Heart left ventricle (tissue), 16 donors: ENCODE measurements around the gene IL17RC. TPM values are rescaled to one million over a fixed set of nuclear protein-coding genes. Genes with fewer than 3 reads are reported as not detected.
A peak's percentile ranks its signal among the peaks of the same experiment; 100 is the strongest.

Experiments
- ATAC-seq, 4 donors: fragments of 200-7000 bp; cut with Tn5 transposase; one replicate each; pipeline ENCODE4 v1.9.1; 2020 to 2022; ENCODE audit warnings: moderate library complexity in 4 of 4, mild to moderate bottlenecking in 3 of 4, moderate number of reproducible peaks in 1 of 4
- DNase-seq, 5 donors: peaks; one replicate each; pipeline ENCODE4 v3.0.0-alpha.2; 2020
- H3K27ac ChIP-seq, 12 donors: fragments of 200-600 bp; sonication (generic) in 4 of 12; one replicate each; pipeline versions ENCODE4 v1.5.0 to v1.8.0; 2016 to 2022; ENCODE audit warnings: mild to moderate bottlenecking in 2 of 12
- H3K27me3 ChIP-seq, 9 donors: fragments of 200-600 bp; sonication (generic) in 2 of 9; one replicate each; pipeline versions ENCODE4 v1.5.1 to v1.8.0; 2016 to 2022; ENCODE audit warnings: mild to moderate bottlenecking in 3 of 9
- H3K36me3 ChIP-seq, 9 donors: fragments of 200-600 bp; sonication (generic) in 2 of 9; one replicate each; pipeline versions ENCODE4 v1.5.0 to v1.8.0; 2018 to 2022; ENCODE audit warnings: mild to moderate bottlenecking in 2 of 9
- H3K4me1 ChIP-seq, 12 donors: fragments of 200-600 bp; sonication (generic) in 4 of 12; one replicate each; pipeline versions ENCODE4 v1.5.0 to v1.8.0; 2016 to 2022; ENCODE audit warnings: mild to moderate bottlenecking in 3 of 12
- H3K4me3 ChIP-seq, 12 donors: fragments of 200-600 bp; sonication (generic) in 4 of 12; one replicate each; pipeline versions ENCODE4 v1.5.0 to v1.8.0; 2017 to 2022; ENCODE audit warnings: mild to moderate bottlenecking in 9 of 12, moderate library complexity in 4 of 12
- H3K9me3 ChIP-seq, 12 donors: fragments of 200-600 bp; sonication (generic) in 4 of 12; one replicate each; pipeline versions ENCODE4 v1.5.0 to v1.8.0; 2016 to 2022; ENCODE audit warnings: mild to moderate bottlenecking in 1 of 12
- CTCF ChIP-seq, 12 donors: fragments of 200-600 bp; sonication (generic) in 4 of 12; IDR thresholded peaks; one replicate each; pipeline versions ENCODE4 v1.5.0 to v1.8.0; 2018 to 2022; ENCODE audit warnings: antibody characterized with exemption in 12 of 12, mild to moderate bottlenecking in 5 of 12
- POLR2A ChIP-seq, 2 donors: fragments of 450-650 bp; IDR thresholded peaks; one replicate each; pipeline ENCODE4 v1.6.1; 2017; ENCODE audit warnings: antibody characterized with exemption in 2 of 2, mild to moderate bottlenecking in 2 of 2, moderate library complexity in 2 of 2
- WGBS, 4 donors: extraction: QIAGEN DNeasy Blood & Tissue Kit in 2 of 4; methylation state at CpG; one replicate each; pipeline versions ENCODE4 v1.1.5 to v1.1.7; 2013 to 2018; 5-methylcytosine and 5-hydroxymethylcytosine counted together
- intact Hi-C, 10 donors: fragments of 100-400 bp; cut with DNase I; formaldehyde crosslinking; loops; one replicate each; pipeline versions ENCODE4 v1.11.1 to v1.14.2; 2022
- polyA plus RNA-seq, 2 donors: library from polyadenylated mRNA; stranded (reverse); fragments of 200-250 nt; gene quantifications; one replicate each; pipeline ENCODE4 v1.2.3, GENCODE V29; 2013
- total RNA-seq, 9 donors: library from RNA; depleted of rRNA in 2 of 9; stranded (reverse); fragments of >200 nt in 2 of 9; fragmentation: NEBNext Ultra II Directional in 3 of 9; extraction: Animal tissue kit (Norgen Biotek cat#: 25700) in 3 of 9; gene quantifications; one replicate each; pipeline versions ENCODE4 v1.1.0 to v1.2.4, GENCODE V29; 2016 to 2023
- donor health status: ischemic (EF 13 %, LVEDD 7.1; RV severe dilation, severe dysfunction).
- donor health status: healthy with polysubstance abuse.
- donor health status: DM: no; HTN: yes; CAD: no.
- donor health status: DM: no; HTN: no; CAD: no.
- donor health status: ischemic (EF 25% LVEDD 6.9; RV normal size, moderate dysfunction).
- donor health status: ischemic (EF 25% LVEDD 5.7; RV mildly dilated, moderate dysfunction).
- donor health status: healthy.
- donor health status: DM: yes; HTN: yes; CAD: no.
- donor health status: ischemic (EF 35%, LVEDD 5.7; RV mildly dilated, moderate dysfunction).
- donor health status: nonischemic (EF 11% LVEDD 7.7; RV severe dilation, severe dysfunction).
- donor health status: DM: yes; HTN: yes; CAD: no.
- donor health status: PGD.
- donor health status: ischemic (EF 29% LVEDD 5.4; RV normal size, mild dysfunction).
- donor health status: nonischemic (EF 23%, LVEDD 6.1; RV moderate dilation, normal function).

Gene IL17RC
- total and polyA plus RNA-seq, 11 donors, result 20.6 to 45.3 (median 30.9) TPM

GRCh38 chr3:9914011-9914410 lies 2.9 kb upstream of the IL17RC start:
- no peak overlapping the region for H3K4me3 ChIP-seq
- H3K27ac ChIP-seq, result peak overlapping the region in 1 of 12 donors; percentile 96
- DNase-seq, result no peak
- H3K9me3 ChIP-seq, result no peaks in the 10 kb centered on the region
- peaks cover 0 to 5% (median 0%) of the 10 kb centered on the region in 9 donors for H3K36me3 ChIP-seq
- H3K27me3 ChIP-seq, result no peaks in the 10 kb centered on the region
- WGBS, 4 donors, result 69 to 78% (median 75%) methylated on average over 1 of the region's 1 CpG
- ATAC-seq, result no peak
- intact Hi-C loops, result loop anchor here in 3 of 10 donors (2.0 to 10.0 kb wide), 4 partner anchors 21 to 119 kb away; partner anchors contain the start of genes ARPC4 (in 1 of the 3), RPUSD3 (in 1 of the 3) and TADA3 (in 1 of the 3)
- no peak for TF ChIP-seq CTCF (IDR thresholded peaks at IDR 0.05)
- no peak for TF ChIP-seq POLR2A (IDR thresholded peaks at IDR 0.05)
- H3K4me1 ChIP-seq, result peaks cover 4 to 42% (median 30%) of the 10 kb centered on the region in 12 donors

GRCh38 chr3:9914559-9915253 lies 2.2 kb upstream of the IL17RC start:
- Histone ChIP-seq H3K27me3 (no peaks in the 10 kb centered on the region), H3K4me1 (peaks cover 4 to 42% (median 30%) of the 10 kb centered on the region in 12 donors), H3K27ac (peak overlapping the region; percentile 73 to 96 (median 91)), H3K9me3 (no peaks in the 10 kb centered on the region), H3K36me3 (peaks cover 0 to 5% (median 0%) of the 10 kb centered on the region in 9 donors), H3K4me3 (peak overlapping the region; percentile 49 to 87 (median 65))
- intact Hi-C loops, result loop anchor here in 3 of 10 donors (2.0 to 10.0 kb wide), 6 partner anchors 22 to 412 kb away; partner anchors contain the start of genes ARPC4 (in 1 of the 3), RPUSD3 (in 1 of the 3), TADA3 (in 1 of the 3) and TTLL3 (in 1 of the 3)
- DNase-seq (no peak), ATAC-seq (no peak)
- no peak for TF ChIP-seq CTCF (IDR thresholded peaks at IDR 0.05)
- no peak for TF ChIP-seq POLR2A (IDR thresholded peaks at IDR 0.05)
- 26 to 67% (median 32%) methylated on average over 4 to 15 of the region's 15 CpGs for WGBS, 4 donors

- 0 to 2% (median 0%) methylated on average over 50 to 99 of the region's 99 CpGs for WGBS, 4 donors
- intact Hi-C loops, result loop anchor here in 2 of 10 donors (1.0 to 10.0 kb wide), 8 partner anchors 17 to 413 kb away; partner anchors contain the start of genes CRELD1 (in 2 of the 2), ARPC4 (in 1 of the 2), JAGN1 (in 1 of the 2) and RPUSD3 (in 1 of the 2)
- ATAC-seq (peak; percentile 42 to 70 (median 66)), DNase-seq (peak; percentile 78 to 86 (median 80))
- Histone ChIP-seq H3K9me3 (no peaks in the 10 kb centered on the region), H3K4me3 (peak overlapping the region; percentile 49 to 87 (median 65)), H3K27me3 (no peaks in the 10 kb centered on the region), H3K4me1 (peaks cover 4 to 42% (median 30%) of the 10 kb centered on the region in 12 donors), H3K27ac (peak overlapping the region; percentile 73 to 96 (median 91)), H3K36me3 (peaks cover 0 to 13% (median 5%) of the 10 kb centered on the region in 9 donors)
- TF ChIP-seq CTCF (IDR thresholded peaks at IDR 0.05) (peak in 10 of 12 donors; percentile 8 to 63 (median 40)), POLR2A (IDR thresholded peaks at IDR 0.05) (peak in 1 of 2 donors; percentile 37)
These were observed 1.4 kb upstream of the IL17RC start for GRCh38 chr3:9915254-9916141.
